Brain microvascular endothelial cell (primary cell): ENCODE data around the gene ZC2HC1C.

Experiments
- DNase-seq: peaks from one replicate; pipeline ENCODE4 v3.0.0-alpha.2; 2020
- H3K27ac ChIP-seq: fragments of 250-450 bp; sonication (Bioruptor Pico); 2 replicates; pipeline ENCODE4 v1.5.1; 2020; ENCODE audit warnings: mild to moderate bottlenecking, moderate library complexity
- H3K27me3 ChIP-seq: fragments of 250-450 bp; sonication (Bioruptor Pico); replicated peaks from 2 replicates; pipeline ENCODE4 v1.5.1; 2020; ENCODE audit warnings: mild to moderate bottlenecking
- H3K36me3 ChIP-seq: fragments of 250-450 bp; sonication (Bioruptor Pico); replicated peaks from 2 replicates; pipeline ENCODE4 v1.5.1; 2020; ENCODE audit warnings: mild to moderate bottlenecking
- H3K4me3 ChIP-seq: 2 replicates; pipeline ENCODE4 v1.5.1; 2011; ENCODE audit warnings: low read depth, mild to moderate bottlenecking, control low read depth, low read length, moderate library complexity
- CTCF ChIP-seq: IDR thresholded peaks from 2 replicates; pipeline ENCODE4 v1.5.1; 2011; ENCODE audit warnings: low read depth, mild to moderate bottlenecking, moderate library complexity, low read length, control low read depth, inconsistent platforms; ENCODE audit errors: missing control alignments
- in situ Hi-C: cut with HindIII; loops from 2 replicates; pipeline ENCODE4 v1.10.0; 2017; ENCODE audit warnings: low sequenced_read_pairs, low pct_ligation_motif_present

The ZC2HC1C gene

DNA sequence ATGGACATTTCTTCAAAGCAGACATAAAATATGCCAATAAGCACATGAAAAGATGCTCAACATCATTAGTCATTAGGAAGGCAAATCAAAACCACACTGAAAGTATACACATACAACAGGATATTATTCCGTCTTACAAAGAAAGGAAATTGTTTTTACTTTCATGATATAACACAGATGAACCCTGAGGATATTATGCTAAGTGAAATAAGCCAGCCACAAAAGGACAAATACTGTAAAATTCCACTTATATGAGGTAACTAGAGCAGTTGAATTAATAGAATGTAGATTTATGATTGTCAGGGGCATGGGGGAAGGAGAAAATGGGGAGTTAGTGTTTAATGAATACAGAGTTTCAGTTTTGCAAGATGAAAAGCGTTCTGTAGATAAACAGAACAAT lies 9.8 kb upstream of the ZC2HC1C start:
- no peak for DNase-seq
- H3K27me3 ChIP-seq, result no peaks in the 10 kb centered on the region
- H3K4me3 ChIP-seq, result no peak overlapping the region
- no peaks in the 10 kb centered on the region for H3K36me3 ChIP-seq
- in situ Hi-C loops, result no loop called here
- no peak overlapping the region for H3K27ac ChIP-seq
- no peak for TF ChIP-seq CTCF

- no peak for TF ChIP-seq CTCF
- in situ Hi-C loops, result no loop called here
- Histone ChIP-seq H3K27me3 (no peaks in the 10 kb centered on the region), H3K36me3 (no peaks in the 10 kb centered on the region), H3K4me3 (no peak overlapping the region), H3K27ac (no peak overlapping the region)
- DNase-seq, result no peak
Observed at GRCh38 chr14:75060420-75060819, 9.0 kb upstream of the ZC2HC1C start.

GRCh38 chr14:75063013-75063412 lies 6.4 kb upstream of the ZC2HC1C start:
- no peak for DNase-seq
- peak overlapping the region; percentile 97 for H3K4me3 ChIP-seq
- in situ Hi-C loops, result no loop called here
- no peak overlapping the region for H3K27ac ChIP-seq
- TF ChIP-seq CTCF, result no peak
- H3K27me3 ChIP-seq, result no peaks in the 10 kb centered on the region
- H3K36me3 ChIP-seq, result no peaks in the 10 kb centered on the region

- Histone ChIP-seq H3K4me3 (peak within 1 kb of the TSS; percentile 97), H3K27ac (peak within 1 kb of the TSS; percentile 8), H3K36me3 (no peaks in the 10 kb centered on the region), H3K27me3 (no peaks in the 10 kb centered on the region)
- peak; percentile 84 for DNase-seq
- TF ChIP-seq CTCF, result peak; percentile 20
- in situ Hi-C loops, result no loop called here
Observed at GRCh38 chr14:75063491-75064204, 5.8 kb upstream of the ZC2HC1C start, which contains the start of gene ACYP1. Gene ACYP1, minus strand, starts transcription at chr14:75064024. Its CDS starts 471 bp downstream, at chr14:75063553.

DNA sequence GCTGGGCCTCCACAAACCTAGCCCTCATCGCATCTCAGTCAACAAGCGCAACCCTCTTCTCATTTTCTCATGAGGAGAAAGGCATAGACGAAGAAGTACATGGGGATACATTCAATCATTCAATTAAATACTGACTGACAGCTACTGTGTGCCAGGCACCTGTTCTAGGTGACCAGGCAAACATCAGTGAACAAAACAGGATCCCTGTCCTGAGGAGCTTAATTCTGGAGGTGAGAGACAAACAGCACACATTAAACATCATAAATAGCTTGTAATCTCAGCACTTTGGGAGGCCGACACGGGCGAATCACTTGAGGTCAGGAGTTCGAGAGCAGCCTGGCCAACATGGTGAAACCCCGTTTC lies 5.3 kb upstream of the ZC2HC1C start:
- Histone ChIP-seq H3K27ac (no peak overlapping the region), H3K27me3 (no peaks in the 10 kb centered on the region), H3K36me3 (no peaks in the 10 kb centered on the region), H3K4me3 (peak overlapping the region; percentile 97)
- in situ Hi-C loops, result no loop called here
- no peak for TF ChIP-seq CTCF
- DNase-seq, result no peak

GRCh38 chr14:75066691-75067090 lies 2.8 kb upstream of the ZC2HC1C start:
- H3K27ac ChIP-seq, result no peak overlapping the region
- in situ Hi-C loops, result no loop called here
- H3K36me3 ChIP-seq, result no peaks in the 10 kb centered on the region
- H3K4me3 ChIP-seq, result no peak overlapping the region
- no peaks in the 10 kb centered on the region for H3K27me3 ChIP-seq
- DNase-seq, result no peak
- TF ChIP-seq CTCF, result no peak
